OCI-LY7 (cell line): ENCODE measurements around the gene GRK3.

Experiments
- CTCF ChIP-seq: fragments of 200-600 bp; sonication (generic); conservative IDR thresholded peaks from 2 replicates; pipeline ENCODE4 v1.5.1; 2014; ENCODE audit warnings: mild to moderate bottlenecking, antibody characterized with exemption, low read length, moderate library complexity, mixed read lengths
- EZH2phosphoT487 ChIP-seq: fragments of 200-600 bp; sonication (generic); IDR thresholded peaks from 2 replicates; pipeline ENCODE4 v1.6.1; 2018; ENCODE audit warnings: low read depth, borderline replicate concordance, mild to moderate bottlenecking, mixed run types, antibody characterized with exemption, low read length, moderate library complexity, mixed read lengths

GRCh38 chr22:25656724-25657123 lies 92.2 kb downstream of the GRK3 start:
- TF ChIP-seq CTCF (no peak), EZH2phosphoT487 (no peak)
